ENCODE measurements around the gene SCFD2.

- TF ChIP-seq CTCF (IDR thresholded peaks at IDR 0.05; ENCODE audit: low read length) (no peak), EZH2 (IDR thresholded peaks at IDR 0.05; ENCODE audit: borderline replicate concordance, low read length) (no peak)
These were observed 361.9 kb downstream of the SCFD2 start for GRCh38 chr4:53003959-53004358.
